Measurements from ENCODE around the gene KIAA1671.
"Not testable (repeated sequence)": the region's sequence is repeated elsewhere in the genome, so short reads cannot be mapped to it uniquely, and the experiment has no call there.

DNA sequence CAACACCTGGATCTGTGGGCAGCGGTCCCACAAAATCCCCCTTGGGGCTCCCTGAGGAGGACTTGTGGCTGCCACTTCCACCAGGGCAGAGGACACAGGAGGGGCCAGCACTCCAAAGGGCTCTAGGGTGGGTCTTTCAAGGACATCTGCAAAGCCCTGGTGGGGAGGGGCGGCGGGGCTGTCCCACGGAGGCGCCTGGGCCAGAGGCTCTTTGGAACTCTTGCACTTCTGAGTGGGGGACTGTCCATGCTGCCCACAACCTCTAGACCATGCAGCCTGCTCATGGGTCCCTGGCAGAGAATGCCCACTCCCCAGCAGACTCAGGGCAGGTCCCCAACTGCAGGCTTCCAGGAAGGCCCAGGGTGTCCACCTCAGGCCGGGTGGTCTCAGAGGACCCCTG is 225.8 kb downstream of the KIAA1671 start:
- TF ChIP-seq, protein P1, sequence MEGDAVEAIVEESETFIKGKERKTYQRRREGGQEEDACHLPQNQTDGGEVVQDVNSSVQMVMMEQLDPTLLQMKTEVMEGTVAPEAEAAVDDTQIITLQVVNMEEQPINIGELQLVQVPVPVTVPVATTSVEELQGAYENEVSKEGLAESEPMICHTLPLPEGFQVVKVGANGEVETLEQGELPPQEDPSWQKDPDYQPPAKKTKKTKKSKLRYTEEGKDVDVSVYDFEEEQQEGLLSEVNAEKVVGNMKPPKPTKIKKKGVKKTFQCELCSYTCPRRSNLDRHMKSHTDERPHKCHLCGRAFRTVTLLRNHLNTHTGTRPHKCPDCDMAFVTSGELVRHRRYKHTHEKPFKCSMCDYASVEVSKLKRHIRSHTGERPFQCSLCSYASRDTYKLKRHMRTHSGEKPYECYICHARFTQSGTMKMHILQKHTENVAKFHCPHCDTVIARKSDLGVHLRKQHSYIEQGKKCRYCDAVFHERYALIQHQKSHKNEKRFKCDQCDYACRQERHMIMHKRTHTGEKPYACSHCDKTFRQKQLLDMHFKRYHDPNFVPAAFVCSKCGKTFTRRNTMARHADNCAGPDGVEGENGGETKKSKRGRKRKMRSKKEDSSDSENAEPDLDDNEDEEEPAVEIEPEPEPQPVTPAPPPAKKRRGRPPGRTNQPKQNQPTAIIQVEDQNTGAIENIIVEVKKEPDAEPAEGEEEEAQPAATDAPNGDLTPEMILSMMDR (IDR thresholded peaks at IDR 0.05) = not testable (repeated sequence)
- not testable (repeated sequence) for TF ChIP-seq POLR2A (IDR thresholded peaks at IDR 0.05)
